ENCODE data around the gene BTN2A1.
"Not testable (repeated sequence)": the region's sequence is repeated elsewhere in the genome, so short reads cannot be mapped to it uniquely, and the experiment has no call there.

BTN2A1 gene

DNA sequence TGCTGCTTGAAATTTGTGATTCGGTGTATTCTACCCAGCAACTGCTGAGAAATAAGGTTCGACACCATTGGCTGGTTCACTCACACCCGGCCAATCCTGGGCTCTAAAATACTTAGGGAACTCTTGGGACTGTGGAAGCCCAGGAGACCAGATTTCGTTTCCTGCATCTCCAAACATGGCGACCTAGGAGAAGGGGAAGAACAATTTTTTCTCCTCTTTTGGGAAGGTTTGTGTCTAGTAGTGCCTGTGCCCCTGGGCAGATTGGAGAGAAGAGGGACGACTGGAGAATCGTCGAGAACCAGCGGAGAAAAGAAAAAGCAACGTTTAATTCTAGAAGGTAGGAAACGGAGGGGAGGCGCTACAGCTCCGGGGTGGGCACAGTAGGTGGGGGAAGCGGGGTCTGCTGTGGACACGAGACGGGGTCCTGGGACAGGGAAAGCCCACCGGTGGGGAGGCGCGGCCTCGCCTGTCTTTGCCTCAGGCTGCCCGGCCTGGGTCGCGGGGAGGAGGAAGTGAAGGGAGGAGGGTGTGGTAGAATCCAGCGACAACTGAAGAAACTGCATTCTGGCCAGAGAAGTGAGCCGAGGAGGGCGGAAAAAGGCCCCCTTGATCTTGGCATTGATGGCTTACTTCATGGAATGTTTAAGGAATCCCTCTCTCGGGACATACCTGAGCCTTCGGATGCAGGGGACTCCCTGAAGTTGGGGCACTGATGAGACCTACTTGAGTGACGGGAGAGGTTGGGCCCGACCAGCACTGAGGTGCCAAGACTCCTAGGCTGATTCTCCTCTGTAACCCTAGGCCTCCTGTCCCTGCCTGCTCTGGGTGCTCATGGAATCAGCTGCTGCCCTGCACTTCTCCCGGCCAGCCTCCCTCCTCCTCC is at the start of gene BTN2A1:
BTN2A1 (plus strand) TSS at position 150 of the 883 bp plus-strand sequence; CDS start at position 832, 682 bp downstream.
- Histone ChIP-seq H3K4me1 (ENCODE audit: control insufficient read depth, insufficient read depth, low read length) (peaks cover 29% of the 10 kb centered on the region), H3K4me3 (ENCODE audit: low read length) (peak within 1 kb of the TSS; percentile 96), H3K27me3 (ENCODE audit: control insufficient read depth, insufficient read depth, low read length) (no peaks in the 10 kb centered on the region), H3K9ac (ENCODE audit: low read length) (peak within 1 kb of the TSS; percentile 100), H3K36me3 (ENCODE audit: control insufficient read depth, insufficient read depth, low read length) (no peaks in the 10 kb centered on the region), H3K9me3 (ENCODE audit: control insufficient read depth, low read length) (no peaks in the 10 kb centered on the region)

DNA sequence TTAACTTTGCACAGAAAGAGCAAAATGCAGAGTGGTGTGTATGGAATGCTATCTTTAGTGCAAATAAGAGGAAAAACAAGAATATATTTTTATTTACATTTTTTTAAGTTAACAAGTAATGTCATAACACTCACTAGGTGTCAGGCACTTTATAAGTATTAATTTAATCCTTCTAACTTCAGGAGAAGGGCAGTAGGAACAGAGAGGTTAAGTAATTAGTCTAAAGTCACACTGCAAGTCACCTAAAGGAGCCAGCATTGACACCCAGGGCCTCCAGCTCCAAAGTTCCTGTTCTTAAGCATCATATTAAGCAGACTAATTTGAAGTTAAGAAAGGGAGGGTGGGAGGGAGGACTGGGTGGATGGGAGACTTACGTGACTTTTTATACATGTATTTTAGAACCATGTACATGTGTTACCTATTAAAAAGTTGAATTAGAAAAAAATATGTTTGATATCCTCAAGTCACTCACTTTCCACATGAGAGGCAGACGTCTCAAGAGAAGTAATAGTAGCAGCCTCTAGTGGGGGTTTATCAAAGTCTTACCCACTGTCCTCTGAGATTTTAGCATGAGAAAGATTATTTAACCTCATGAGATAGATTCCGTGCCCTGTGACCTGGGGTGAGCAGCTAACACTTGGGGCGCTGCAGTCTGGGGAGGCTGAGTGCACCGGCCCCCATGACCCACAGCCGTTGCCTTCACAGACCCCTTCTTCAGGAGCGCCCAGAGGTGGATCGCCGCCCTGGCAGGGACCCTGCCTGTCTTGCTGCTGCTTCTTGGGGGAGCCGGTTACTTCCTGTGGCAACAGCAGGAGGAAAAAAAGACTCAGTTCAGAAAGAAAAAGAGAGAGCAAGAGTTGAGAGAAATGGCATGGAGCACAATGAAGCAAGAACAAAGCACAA is 48.7 kb upstream of the BTN2A1 start:
- Histone ChIP-seq H3K4me1 (ENCODE audit: control insufficient read depth, insufficient read depth, low read length) (peaks cover 8% of the 10 kb centered on the region), H3K9me3 (ENCODE audit: control insufficient read depth, low read length) (no peaks in the 10 kb centered on the region), H3K27me3 (ENCODE audit: control insufficient read depth, insufficient read depth, low read length) (no peaks in the 10 kb centered on the region), H3K36me3 (ENCODE audit: control insufficient read depth, insufficient read depth, low read length) (no peaks in the 10 kb centered on the region), H3K9ac (ENCODE audit: low read length) (no peak overlapping the region), H3K4me3 (ENCODE audit: low read length) (no peak overlapping the region)

DNA sequence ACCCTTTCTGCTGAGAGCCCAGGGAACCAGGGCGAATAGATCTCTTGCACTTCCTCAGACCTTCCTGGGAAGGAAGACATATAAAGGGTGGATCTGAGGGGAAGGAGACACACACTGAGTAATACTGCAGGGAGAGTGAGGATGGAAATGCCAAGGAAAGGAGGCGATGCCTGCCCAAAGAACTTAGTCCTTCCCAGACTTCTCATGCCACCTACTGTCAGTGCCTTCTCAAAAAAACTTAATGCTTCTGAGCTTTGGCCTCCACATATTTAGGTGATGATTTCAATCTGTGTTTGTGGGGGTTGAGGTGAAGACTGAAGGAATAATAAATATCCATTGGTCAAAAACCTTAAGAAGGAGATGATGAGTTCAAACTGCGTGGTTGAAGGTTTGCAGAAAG is 46.0 kb upstream of the BTN2A1 start:
- H3K27me3 ChIP-seq (ENCODE audit: control insufficient read depth, insufficient read depth, low read length) = no peaks in the 10 kb centered on the region
- H3K9me3 ChIP-seq (ENCODE audit: control insufficient read depth, low read length) = no peaks in the 10 kb centered on the region
- no peak overlapping the region for H3K9ac ChIP-seq (ENCODE audit: low read length)
- no peak overlapping the region for H3K4me3 ChIP-seq (ENCODE audit: low read length)
- no peaks in the 10 kb centered on the region for H3K4me1 ChIP-seq (ENCODE audit: control insufficient read depth, insufficient read depth, low read length)
- no peaks in the 10 kb centered on the region for H3K36me3 ChIP-seq (ENCODE audit: control insufficient read depth, insufficient read depth, low read length)

DNA sequence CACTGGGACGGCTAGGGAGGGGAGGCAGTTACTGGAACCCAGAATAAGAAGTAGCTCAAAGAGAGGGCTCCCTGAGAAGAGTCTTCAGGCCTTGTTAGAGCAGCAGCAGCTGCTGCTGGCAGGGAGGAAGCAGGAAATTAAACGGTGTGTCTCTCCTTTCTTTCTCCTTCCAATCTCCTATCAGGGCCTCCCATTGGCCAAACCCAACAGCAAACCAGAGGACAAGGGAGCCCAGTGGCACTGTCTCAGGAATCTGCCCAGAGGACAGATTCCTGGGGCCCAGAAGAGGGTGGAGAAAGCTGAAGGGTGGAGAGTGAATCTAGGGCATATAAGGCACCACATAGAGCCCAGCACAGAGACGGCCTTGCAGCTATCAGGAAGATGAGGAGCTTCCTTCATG is 45.5 kb upstream of the BTN2A1 start:
- H3K36me3 ChIP-seq (ENCODE audit: control insufficient read depth, insufficient read depth, low read length) = no peaks in the 10 kb centered on the region

DNA sequence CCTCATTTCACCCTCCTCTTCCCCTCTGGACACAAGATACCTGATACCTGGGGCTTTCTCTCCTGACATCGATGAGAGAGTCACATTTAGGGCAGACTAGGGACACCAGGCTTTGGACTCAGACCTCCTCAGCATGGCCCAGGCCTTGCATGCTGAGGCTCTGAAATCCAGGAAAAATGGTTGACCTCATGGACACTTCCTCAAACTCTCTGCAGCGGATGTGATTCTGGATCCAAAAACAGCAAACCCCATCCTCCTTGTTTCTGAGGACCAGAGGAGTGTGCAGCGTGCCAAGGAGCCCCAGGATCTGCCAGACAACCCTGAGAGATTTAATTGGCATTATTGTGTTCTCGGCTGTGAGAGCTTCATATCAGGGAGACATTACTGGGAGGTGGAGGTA is 44.8 kb upstream of the BTN2A1 start:
- H3K27me3 ChIP-seq (ENCODE audit: control insufficient read depth, insufficient read depth, low read length) = no peaks in the 10 kb centered on the region
- H3K36me3 ChIP-seq (ENCODE audit: control insufficient read depth, insufficient read depth, low read length) = no peaks in the 10 kb centered on the region
- H3K9me3 ChIP-seq (ENCODE audit: control insufficient read depth, low read length) = no peaks in the 10 kb centered on the region
- no peak overlapping the region for H3K9ac ChIP-seq (ENCODE audit: low read length)
- H3K4me3 ChIP-seq (ENCODE audit: low read length) = no peak overlapping the region
- no peaks in the 10 kb centered on the region for H3K4me1 ChIP-seq (ENCODE audit: control insufficient read depth, insufficient read depth, low read length)

More for the DNA sequence above, 45.5 kb upstream of the BTN2A1 start:
- no peaks in the 10 kb centered on the region for H3K9me3 ChIP-seq (ENCODE audit: control insufficient read depth, low read length)
- H3K27me3 ChIP-seq (ENCODE audit: control insufficient read depth, insufficient read depth, low read length) = no peaks in the 10 kb centered on the region
- no peaks in the 10 kb centered on the region for H3K4me1 ChIP-seq (ENCODE audit: control insufficient read depth, insufficient read depth, low read length)
- no peak overlapping the region for H3K4me3 ChIP-seq (ENCODE audit: low read length)
- H3K9ac ChIP-seq (ENCODE audit: low read length) = no peak overlapping the region

DNA sequence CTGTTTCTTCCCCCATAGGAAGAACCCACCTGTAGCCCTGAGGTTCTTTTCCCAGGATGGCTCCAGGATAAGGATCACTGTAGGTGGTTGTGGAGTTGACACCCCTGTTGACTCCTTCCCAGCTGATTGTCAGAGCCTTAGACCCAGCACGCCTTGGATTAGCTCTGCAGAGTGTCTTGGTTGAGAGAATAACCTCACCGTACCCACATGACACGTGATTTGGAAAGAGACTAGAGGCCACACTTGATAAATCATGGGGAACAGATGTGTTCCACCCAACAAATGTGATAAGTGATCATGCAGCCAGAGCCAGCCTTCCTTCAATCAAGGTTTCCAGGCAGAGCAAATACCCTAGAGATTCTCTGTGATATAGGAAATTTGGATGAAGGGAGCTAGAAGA is 43.5 kb upstream of the BTN2A1 start:
- Histone ChIP-seq H3K4me3 (ENCODE audit: low read length) (no peak overlapping the region), H3K9me3 (ENCODE audit: control insufficient read depth, low read length) (no peaks in the 10 kb centered on the region), H3K9ac (ENCODE audit: low read length) (no peak overlapping the region), H3K36me3 (ENCODE audit: control insufficient read depth, insufficient read depth, low read length) (no peaks in the 10 kb centered on the region), H3K27me3 (ENCODE audit: control insufficient read depth, insufficient read depth, low read length) (no peaks in the 10 kb centered on the region), H3K4me1 (ENCODE audit: control insufficient read depth, insufficient read depth, low read length) (no peaks in the 10 kb centered on the region)

DNA sequence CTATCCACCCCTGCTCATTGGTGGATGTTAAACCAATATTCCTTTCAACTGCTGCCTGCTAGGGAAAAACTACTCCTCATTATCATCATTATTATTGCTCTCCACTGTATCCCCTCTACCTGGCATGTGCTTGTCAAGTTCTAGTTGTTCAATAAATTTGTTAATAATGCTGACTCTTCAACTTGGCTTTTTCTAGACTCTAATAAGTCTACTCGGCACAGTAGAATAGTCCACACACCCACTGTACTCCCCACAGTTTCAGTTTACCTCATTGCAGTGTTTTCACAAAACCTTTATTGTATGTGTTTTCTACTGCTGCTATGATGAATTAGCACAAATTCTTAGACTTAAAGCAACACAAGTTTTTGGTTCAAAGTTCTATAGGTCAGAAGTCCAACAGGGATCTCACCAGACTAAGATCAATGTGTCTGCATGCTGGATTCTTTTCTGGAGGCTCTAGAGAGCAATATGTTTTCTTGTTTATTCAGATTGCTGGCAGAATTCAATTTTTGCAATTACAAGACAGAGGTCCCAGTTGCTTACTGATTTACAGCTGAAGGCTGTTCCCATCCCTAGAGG is 42.6 kb upstream of the BTN2A1 start:
- Histone ChIP-seq H3K9ac (ENCODE audit: low read length) (no peak overlapping the region), H3K9me3 (ENCODE audit: control insufficient read depth, low read length) (no peaks in the 10 kb centered on the region), H3K36me3 (ENCODE audit: control insufficient read depth, insufficient read depth, low read length) (no peaks in the 10 kb centered on the region), H3K27me3 (ENCODE audit: control insufficient read depth, insufficient read depth, low read length) (no peaks in the 10 kb centered on the region), H3K4me1 (ENCODE audit: control insufficient read depth, insufficient read depth, low read length) (no peaks in the 10 kb centered on the region), H3K4me3 (ENCODE audit: low read length) (no peak overlapping the region)

DNA sequence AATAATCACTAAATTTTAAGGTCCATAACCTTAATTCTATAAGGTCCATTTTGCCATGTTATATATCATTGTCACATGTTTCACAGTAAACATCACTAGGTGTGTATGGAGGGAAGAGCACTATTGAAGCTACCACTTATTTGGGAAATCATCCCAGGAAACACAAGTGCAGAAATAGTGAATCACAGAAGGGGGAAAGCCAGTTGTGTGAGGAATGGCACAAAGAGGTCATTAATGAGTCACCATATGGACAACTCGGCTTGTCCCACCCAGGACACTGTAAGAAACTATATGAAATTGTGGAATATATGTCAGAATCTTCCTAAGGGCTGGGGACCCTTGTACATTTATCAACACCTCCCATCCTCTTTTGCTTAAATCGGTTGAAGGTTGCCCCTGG is 42.0 kb upstream of the BTN2A1 start:
- no peaks in the 10 kb centered on the region for H3K27me3 ChIP-seq (ENCODE audit: control insufficient read depth, insufficient read depth, low read length)
- no peak overlapping the region for H3K4me3 ChIP-seq (ENCODE audit: low read length)
- H3K9ac ChIP-seq (ENCODE audit: low read length) = no peak overlapping the region
- no peaks in the 10 kb centered on the region for H3K4me1 ChIP-seq (ENCODE audit: control insufficient read depth, insufficient read depth, low read length)
- H3K9me3 ChIP-seq (ENCODE audit: control insufficient read depth, low read length) = no peaks in the 10 kb centered on the region
- no peaks in the 10 kb centered on the region for H3K36me3 ChIP-seq (ENCODE audit: control insufficient read depth, insufficient read depth, low read length)

DNA sequence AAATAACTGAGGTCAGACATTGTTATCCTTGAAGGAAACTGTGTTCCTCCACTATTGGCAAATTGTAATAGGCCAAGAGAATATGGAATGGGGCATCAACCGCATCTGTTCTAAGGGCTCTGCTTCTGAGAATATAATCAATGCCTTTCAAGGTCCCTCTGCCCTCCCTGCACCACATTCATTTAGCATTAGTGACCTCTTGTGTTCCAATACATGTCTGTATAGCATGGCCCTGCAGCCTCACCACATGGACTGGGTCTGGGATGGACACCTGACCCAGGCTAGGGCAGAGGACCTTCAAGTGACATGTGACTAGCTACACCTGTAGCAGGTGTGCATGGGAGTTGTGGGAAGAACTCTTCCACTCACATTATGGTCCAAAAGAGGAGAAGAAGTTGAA is 41.5 kb upstream of the BTN2A1 start:
- no peaks in the 10 kb centered on the region for H3K4me1 ChIP-seq (ENCODE audit: control insufficient read depth, insufficient read depth, low read length)
- no peak overlapping the region for H3K9ac ChIP-seq (ENCODE audit: low read length)
- H3K27me3 ChIP-seq (ENCODE audit: control insufficient read depth, insufficient read depth, low read length) = no peaks in the 10 kb centered on the region
- no peak overlapping the region for H3K4me3 ChIP-seq (ENCODE audit: low read length)
- no peaks in the 10 kb centered on the region for H3K9me3 ChIP-seq (ENCODE audit: control insufficient read depth, low read length)
- no peaks in the 10 kb centered on the region for H3K36me3 ChIP-seq (ENCODE audit: control insufficient read depth, insufficient read depth, low read length)

DNA sequence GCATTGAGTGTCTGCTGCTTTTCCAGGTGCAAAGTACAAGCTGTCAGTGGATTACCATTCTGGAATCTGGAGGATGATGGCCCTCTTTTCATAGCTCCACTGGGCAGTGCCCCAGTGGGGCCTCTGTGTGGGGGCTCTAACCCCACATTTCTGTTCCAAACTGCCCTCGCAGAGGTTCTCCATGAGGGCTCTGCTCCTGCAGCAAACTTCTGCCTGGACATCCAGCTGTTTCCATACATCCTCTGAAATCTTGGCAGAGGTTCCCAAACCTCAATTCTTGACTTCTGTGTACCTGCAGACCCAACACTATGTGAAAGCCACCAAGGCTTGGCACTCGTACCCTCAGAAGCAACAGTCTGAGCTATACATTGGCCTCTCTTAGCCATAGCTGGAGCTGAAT is 39.7 kb upstream of the BTN2A1 start:
- H3K27me3 ChIP-seq (ENCODE audit: control insufficient read depth, insufficient read depth, low read length); H3K9ac ChIP-seq (ENCODE audit: low read length); H3K4me3 ChIP-seq (ENCODE audit: low read length); H3K36me3 ChIP-seq (ENCODE audit: control insufficient read depth, insufficient read depth, low read length); H3K4me1 ChIP-seq (ENCODE audit: control insufficient read depth, insufficient read depth, low read length); H3K9me3 ChIP-seq (ENCODE audit: control insufficient read depth, low read length): not testable (repeated sequence)

DNA sequence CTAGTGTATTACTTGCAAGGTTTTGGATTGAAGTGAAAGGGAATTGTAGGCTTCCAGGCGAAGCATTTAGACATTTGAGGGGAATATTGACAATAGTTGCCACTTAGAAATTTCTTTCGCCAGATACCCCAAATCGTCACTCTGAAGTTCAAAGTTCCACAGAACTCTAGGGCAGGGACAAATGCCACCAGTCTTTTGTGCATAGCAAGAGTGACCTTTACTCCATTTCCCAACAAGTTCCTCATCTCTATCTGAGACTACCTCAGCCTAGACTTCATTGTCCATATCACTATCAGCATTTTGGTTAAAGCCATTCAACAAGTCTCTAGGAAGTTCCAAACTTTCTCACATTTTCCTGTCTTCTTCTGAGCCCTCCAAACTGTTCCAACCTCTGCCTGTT is 39.0 kb upstream of the BTN2A1 start:
- not testable (repeated sequence) for H3K9ac ChIP-seq (ENCODE audit: low read length); H3K4me3 ChIP-seq (ENCODE audit: low read length); H3K9me3 ChIP-seq (ENCODE audit: control insufficient read depth, low read length); H3K27me3 ChIP-seq (ENCODE audit: control insufficient read depth, insufficient read depth, low read length); H3K36me3 ChIP-seq (ENCODE audit: control insufficient read depth, insufficient read depth, low read length); H3K4me1 ChIP-seq (ENCODE audit: control insufficient read depth, insufficient read depth, low read length)

DNA sequence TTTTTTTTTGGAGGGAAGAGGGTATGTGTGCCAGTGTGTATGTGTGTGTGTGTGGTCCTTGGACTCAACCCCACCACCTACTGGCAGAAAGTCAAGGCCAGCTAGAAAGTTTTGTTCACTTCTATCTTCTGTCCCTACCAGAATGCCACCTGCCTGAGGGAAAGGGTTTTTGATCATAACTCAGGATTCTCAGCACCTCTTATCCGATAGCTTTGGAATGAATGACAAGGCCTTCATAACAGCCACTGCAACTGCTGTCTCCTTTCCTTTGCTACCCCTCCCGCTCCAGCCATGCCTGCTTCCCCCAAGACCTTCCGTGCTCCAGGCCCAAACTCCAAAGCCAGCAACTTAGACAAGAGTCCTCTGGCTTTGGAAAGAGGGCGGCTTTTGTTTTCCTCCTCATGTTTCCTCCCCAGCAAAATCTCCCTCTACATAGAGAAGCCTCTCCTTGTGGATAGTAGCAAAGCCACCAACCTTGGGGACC is 37.0 kb upstream of the BTN2A1 start:
- Histone ChIP-seq H3K9me3 (ENCODE audit: control insufficient read depth, low read length) (no peaks in the 10 kb centered on the region), H3K9ac (ENCODE audit: low read length) (peak overlapping the region; percentile 95), H3K4me3 (ENCODE audit: low read length) (peak overlapping the region; percentile 68), H3K4me1 (ENCODE audit: control insufficient read depth, insufficient read depth, low read length) (peaks cover 4% of the 10 kb centered on the region), H3K36me3 (ENCODE audit: control insufficient read depth, insufficient read depth, low read length) (no peaks in the 10 kb centered on the region), H3K27me3 (ENCODE audit: control insufficient read depth, insufficient read depth, low read length) (no peaks in the 10 kb centered on the region)

Data from mucosa of stomach (tissue), 1 donor.